Heart left ventricle (tissue), 16 donors: ENCODE data around the gene UNC13B. TPM values are rescaled to one million over a fixed set of nuclear protein-coding genes. Genes with fewer than 3 reads are reported as not detected.

ENCODE experiments used
- ATAC-seq, 4 donors: fragments of 200-7000 bp; cut with Tn5 transposase; one replicate each; pipeline ENCODE4 v1.9.1; 2020 to 2022; ENCODE audit warnings: moderate library complexity in 4 of 4, mild to moderate bottlenecking in 3 of 4, moderate number of reproducible peaks in 1 of 4
- DNase-seq, 5 donors: peaks; one replicate each; pipeline ENCODE4 v3.0.0-alpha.2; 2020
- H3K27ac ChIP-seq, 12 donors: fragments of 200-600 bp; sonication (generic) in 4 of 12; one replicate each; pipeline versions ENCODE4 v1.5.0 to v1.8.0; 2016 to 2022; ENCODE audit warnings: mild to moderate bottlenecking in 2 of 12
- H3K27me3 ChIP-seq, 9 donors: fragments of 200-600 bp; sonication (generic) in 2 of 9; one replicate each; pipeline versions ENCODE4 v1.5.1 to v1.8.0; 2016 to 2022; ENCODE audit warnings: mild to moderate bottlenecking in 3 of 9
- H3K36me3 ChIP-seq, 9 donors: fragments of 200-600 bp; sonication (generic) in 2 of 9; one replicate each; pipeline versions ENCODE4 v1.5.0 to v1.8.0; 2018 to 2022; ENCODE audit warnings: mild to moderate bottlenecking in 2 of 9
- H3K4me1 ChIP-seq, 12 donors: fragments of 200-600 bp; sonication (generic) in 4 of 12; one replicate each; pipeline versions ENCODE4 v1.5.0 to v1.8.0; 2016 to 2022; ENCODE audit warnings: mild to moderate bottlenecking in 3 of 12
- H3K4me3 ChIP-seq, 12 donors: fragments of 200-600 bp; sonication (generic) in 4 of 12; one replicate each; pipeline versions ENCODE4 v1.5.0 to v1.8.0; 2017 to 2022; ENCODE audit warnings: mild to moderate bottlenecking in 9 of 12, moderate library complexity in 4 of 12
- H3K9me3 ChIP-seq, 12 donors: fragments of 200-600 bp; sonication (generic) in 4 of 12; one replicate each; pipeline versions ENCODE4 v1.5.0 to v1.8.0; 2016 to 2022; ENCODE audit warnings: mild to moderate bottlenecking in 1 of 12
- CTCF ChIP-seq, 12 donors: fragments of 200-600 bp; sonication (generic) in 4 of 12; IDR thresholded peaks; one replicate each; pipeline versions ENCODE4 v1.5.0 to v1.8.0; 2018 to 2022; ENCODE audit warnings: antibody characterized with exemption in 12 of 12, mild to moderate bottlenecking in 5 of 12
- POLR2A ChIP-seq, 2 donors: fragments of 450-650 bp; IDR thresholded peaks; one replicate each; pipeline ENCODE4 v1.6.1; 2017; ENCODE audit warnings: antibody characterized with exemption in 2 of 2, mild to moderate bottlenecking in 2 of 2, moderate library complexity in 2 of 2
- WGBS, 4 donors: extraction: QIAGEN DNeasy Blood & Tissue Kit in 2 of 4; methylation state at CpG; one replicate each; pipeline versions ENCODE4 v1.1.5 to v1.1.7; 2013 to 2018; 5-methylcytosine and 5-hydroxymethylcytosine counted together
- intact Hi-C, 10 donors: fragments of 100-400 bp; cut with DNase I; formaldehyde crosslinking; loops; one replicate each; pipeline versions ENCODE4 v1.11.1 to v1.14.2; 2022
- polyA plus RNA-seq, 2 donors: library from polyadenylated mRNA; stranded (reverse); fragments of 200-250 nt; gene quantifications; one replicate each; pipeline ENCODE4 v1.2.3, GENCODE V29; 2013
- total RNA-seq, 9 donors: library from RNA; depleted of rRNA in 2 of 9; stranded (reverse); fragments of >200 nt in 2 of 9; fragmentation: NEBNext Ultra II Directional in 3 of 9; extraction: Animal tissue kit (Norgen Biotek cat#: 25700) in 3 of 9; gene quantifications; one replicate each; pipeline versions ENCODE4 v1.1.0 to v1.2.4, GENCODE V29; 2016 to 2023
- donor health status: ischemic (EF 13 %, LVEDD 7.1; RV severe dilation, severe dysfunction).
- donor health status: healthy with polysubstance abuse.
- donor health status: DM: no; HTN: yes; CAD: no.
- donor health status: DM: no; HTN: no; CAD: no.
- donor health status: ischemic (EF 25% LVEDD 6.9; RV normal size, moderate dysfunction).
- donor health status: ischemic (EF 25% LVEDD 5.7; RV mildly dilated, moderate dysfunction).
- donor health status: healthy.
- donor health status: DM: yes; HTN: yes; CAD: no.
- donor health status: ischemic (EF 35%, LVEDD 5.7; RV mildly dilated, moderate dysfunction).
- donor health status: nonischemic (EF 11% LVEDD 7.7; RV severe dilation, severe dysfunction).
- donor health status: DM: yes; HTN: yes; CAD: no.
- donor health status: PGD.
- donor health status: ischemic (EF 29% LVEDD 5.4; RV normal size, mild dysfunction).
- donor health status: nonischemic (EF 23%, LVEDD 6.1; RV moderate dilation, normal function).

The UNC13B gene
- total and polyA plus RNA-seq, 11 donors: 8.1 to 30.2 (median 21.2) TPM

- no peak overlapping the region for H3K27ac ChIP-seq
- TF ChIP-seq POLR2A (IDR thresholded peaks at IDR 0.05): no peak
- no peak for TF ChIP-seq CTCF (IDR thresholded peaks at IDR 0.05)
- H3K9me3 ChIP-seq: no peaks in the 10 kb centered on the region
- WGBS, 4 donors: 82 to 95% (median 90%) methylated on average over 1 of the region's 1 CpG
- H3K36me3 ChIP-seq: no peaks in the 10 kb centered on the region
- no peak overlapping the region for H3K4me3 ChIP-seq
- DNase-seq (no peak), ATAC-seq (no peak)
- H3K4me1 ChIP-seq: peaks cover 0 to 5% (median 0%) of the 10 kb centered on the region in 12 donors
- H3K27me3 ChIP-seq: no peaks in the 10 kb centered on the region
- intact Hi-C loops: no loop called here
These were observed 123.9 kb downstream of the UNC13B start for GRCh38 chr9:35285731-35286130.

GRCh38 chr9:35286381-35286780 is 124.6 kb downstream of the UNC13B start:
- intact Hi-C loops: no loop called here
- H3K4me1 ChIP-seq: peaks cover 0 to 5% (median 0%) of the 10 kb centered on the region in 12 donors
- DNase-seq (no peak), ATAC-seq (no peak)
- H3K27ac ChIP-seq: no peak overlapping the region
- no peaks in the 10 kb centered on the region for H3K36me3 ChIP-seq
- no peak overlapping the region for H3K4me3 ChIP-seq
- H3K9me3 ChIP-seq: no peaks in the 10 kb centered on the region
- WGBS, 4 donors: 96 to 100% (median 99%) methylated on average over 1 of the region's 1 CpG
- H3K27me3 ChIP-seq: no peaks in the 10 kb centered on the region
- TF ChIP-seq POLR2A (IDR thresholded peaks at IDR 0.05): no peak
- no peak for TF ChIP-seq CTCF (IDR thresholded peaks at IDR 0.05)

GRCh38 chr9:35287987-35288632 is 126.3 kb downstream of the UNC13B start:
- H3K36me3 ChIP-seq: no peaks in the 10 kb centered on the region
- DNase-seq: no peak
- no peak overlapping the region for H3K27ac ChIP-seq
- peaks cover 0 to 7% (median 0%) of the 10 kb centered on the region in 12 donors for H3K4me1 ChIP-seq
- H3K27me3 ChIP-seq: no peaks in the 10 kb centered on the region
- no peak for TF ChIP-seq POLR2A (IDR thresholded peaks at IDR 0.05)
- no peak for TF ChIP-seq CTCF (IDR thresholded peaks at IDR 0.05)
- intact Hi-C loops: no loop called here
- H3K9me3 ChIP-seq: no peaks in the 10 kb centered on the region
- ATAC-seq: no peak
- WGBS, 4 donors: 89 to 93% (median 90%) methylated on average over 3 of the region's 3 CpGs
- H3K4me3 ChIP-seq: no peak overlapping the region

GRCh38 chr9:35288778-35289177 is 127.0 kb downstream of the UNC13B start:
- intact Hi-C loops: no loop called here
- no peak overlapping the region for H3K27ac ChIP-seq
- no peak overlapping the region for H3K4me3 ChIP-seq
- ATAC-seq (no peak), DNase-seq (no peak)
- WGBS, 4 donors: 95 to 97% (median 97%) methylated on average over 1 of the region's 1 CpG
- TF ChIP-seq POLR2A (IDR thresholded peaks at IDR 0.05): no peak
- TF ChIP-seq CTCF (IDR thresholded peaks at IDR 0.05): no peak
- no peaks in the 10 kb centered on the region for H3K9me3 ChIP-seq
- peaks cover 0 to 7% (median 0%) of the 10 kb centered on the region in 12 donors for H3K4me1 ChIP-seq
- H3K36me3 ChIP-seq: no peaks in the 10 kb centered on the region
- no peaks in the 10 kb centered on the region for H3K27me3 ChIP-seq
